Suprapubic skin (tissue), 4 donors: ENCODE measurements around the gene ARHGAP44. TPM values are rescaled to one million over a fixed set of nuclear protein-coding genes. Genes with fewer than 3 reads are reported as not detected.

Experiments
- DNase-seq, 2 donors: peaks; one replicate each; pipeline ENCODE4 v3.0.0-alpha.2; 2019; ENCODE audit warnings: low spot score in 2 of 2
- H3K27ac ChIP-seq: fragments of 200-600 bp; sonication (generic); one replicate; pipeline ENCODE4 v1.5.1; 2019
- H3K27me3 ChIP-seq: fragments of 200-600 bp; sonication (generic); one replicate; pipeline ENCODE4 v1.5.1; 2019
- H3K36me3 ChIP-seq: fragments of 200-600 bp; sonication (generic); one replicate; pipeline ENCODE4 v1.5.1; 2019
- H3K4me1 ChIP-seq: fragments of 200-600 bp; sonication (generic); one replicate; pipeline ENCODE4 v1.5.1; 2019
- H3K4me3 ChIP-seq: fragments of 200-600 bp; sonication (generic); one replicate; pipeline ENCODE4 v1.5.1; 2019; ENCODE audit warnings: mild to moderate bottlenecking
- H3K9me3 ChIP-seq: fragments of 200-600 bp; sonication (generic); one replicate; pipeline ENCODE4 v1.5.1; 2019
- EP300 ChIP-seq: sonication (generic); formaldehyde crosslinking; IDR thresholded peaks from one replicate; pipeline ENCODE4 v1.6.1; 2017; ENCODE audit warnings: antibody characterized with exemption
- POLR2A ChIP-seq, 2 donors: fragments of 450-650 bp; IDR thresholded peaks; one replicate each; pipeline ENCODE4 v1.6.1; 2017; ENCODE audit warnings: antibody characterized with exemption in 2 of 2, mild to moderate bottlenecking in 2 of 2, moderate library complexity in 2 of 2
- POLR2AphosphoS5 ChIP-seq, 3 donors: sonication (generic); formaldehyde crosslinking; IDR thresholded peaks; one replicate each; pipeline ENCODE4 v1.6.1; 2017; ENCODE audit warnings: antibody characterized with exemption in 3 of 3
- WGBS: methylation state at CpG from one replicate; pipeline ENCODE4 v1.1.5; 2018; 5-methylcytosine and 5-hydroxymethylcytosine counted together
- total RNA-seq, 4 donors: library from RNA; depleted of rRNA; stranded (reverse); fragments of >200 nt; gene quantifications; one replicate each; pipeline ENCODE4 v1.1.0, GENCODE V29; 2016
- TF ChIP-seq, protein P1 (sequence below), 2 donors: fragments of 200-600 bp in 1 of 2; fragments of 450-650 bp in 1 of 2; sonication (generic) in 1 of 2; IDR thresholded peaks; one replicate each; pipeline ENCODE4 v1.5.1; 2016 to 2019; ENCODE audit warnings: antibody characterized with exemption in 2 of 2, mild to moderate bottlenecking in 1 of 2, moderate library complexity in 1 of 2

The ARHGAP44 gene
- total RNA-seq, 4 donors from 2014 or later = 3.5 to 7.1 (median 5.3) TPM

DNA sequence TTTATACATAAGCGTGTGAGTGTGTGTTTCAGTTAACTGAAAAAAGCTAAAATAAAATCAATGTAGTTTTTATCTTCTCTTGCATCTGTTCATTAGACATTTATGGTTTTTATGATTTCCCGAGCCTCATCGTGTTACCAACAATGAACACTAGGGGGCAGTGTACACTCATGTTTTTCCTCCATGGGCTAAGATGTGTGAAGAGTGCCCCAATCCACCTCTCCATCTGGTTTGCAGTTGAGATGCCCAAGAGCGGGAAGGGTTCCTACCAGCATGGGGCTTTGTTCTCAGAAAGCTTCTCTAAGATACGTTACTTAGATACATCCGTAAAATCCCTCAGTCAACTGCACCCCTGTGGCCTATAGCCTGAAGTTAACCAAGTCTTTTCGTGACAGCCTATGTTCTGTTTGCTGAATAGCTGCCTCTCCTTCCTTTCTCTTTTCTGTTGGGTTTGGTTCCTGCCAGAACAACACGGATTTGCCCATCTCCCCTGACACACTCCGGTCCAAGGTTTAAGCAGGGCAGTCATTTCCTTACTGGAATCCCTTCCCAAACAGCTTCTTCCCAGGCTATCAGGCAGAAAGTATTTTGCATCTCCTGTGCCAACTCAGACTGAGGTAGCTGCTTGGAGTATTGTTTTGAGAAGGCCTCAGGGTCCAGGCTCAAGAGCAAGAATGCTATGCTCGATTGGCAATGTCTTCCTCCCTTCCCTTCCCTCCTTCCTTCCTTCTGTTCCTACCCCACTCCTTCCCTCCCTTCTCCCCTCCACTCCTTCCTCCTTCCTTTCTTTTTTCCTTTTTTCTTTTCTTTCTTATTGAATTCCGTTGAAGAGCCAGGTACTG lies 241.4 kb downstream of the ARHGAP44 start:
- no peaks in the 10 kb centered on the region for H3K36me3 ChIP-seq
- no peaks in the 10 kb centered on the region for H3K27me3 ChIP-seq
- 57% methylated on average over 11 of the region's 11 CpGs for WGBS
- TF ChIP-seq, protein P1, sequence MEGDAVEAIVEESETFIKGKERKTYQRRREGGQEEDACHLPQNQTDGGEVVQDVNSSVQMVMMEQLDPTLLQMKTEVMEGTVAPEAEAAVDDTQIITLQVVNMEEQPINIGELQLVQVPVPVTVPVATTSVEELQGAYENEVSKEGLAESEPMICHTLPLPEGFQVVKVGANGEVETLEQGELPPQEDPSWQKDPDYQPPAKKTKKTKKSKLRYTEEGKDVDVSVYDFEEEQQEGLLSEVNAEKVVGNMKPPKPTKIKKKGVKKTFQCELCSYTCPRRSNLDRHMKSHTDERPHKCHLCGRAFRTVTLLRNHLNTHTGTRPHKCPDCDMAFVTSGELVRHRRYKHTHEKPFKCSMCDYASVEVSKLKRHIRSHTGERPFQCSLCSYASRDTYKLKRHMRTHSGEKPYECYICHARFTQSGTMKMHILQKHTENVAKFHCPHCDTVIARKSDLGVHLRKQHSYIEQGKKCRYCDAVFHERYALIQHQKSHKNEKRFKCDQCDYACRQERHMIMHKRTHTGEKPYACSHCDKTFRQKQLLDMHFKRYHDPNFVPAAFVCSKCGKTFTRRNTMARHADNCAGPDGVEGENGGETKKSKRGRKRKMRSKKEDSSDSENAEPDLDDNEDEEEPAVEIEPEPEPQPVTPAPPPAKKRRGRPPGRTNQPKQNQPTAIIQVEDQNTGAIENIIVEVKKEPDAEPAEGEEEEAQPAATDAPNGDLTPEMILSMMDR (IDR thresholded peaks at IDR 0.05) = peak; percentile 35 to 73
- TF ChIP-seq POLR2AphosphoS5 (IDR thresholded peaks at IDR 0.05) = no peak
- H3K4me1 ChIP-seq = peaks cover 10% of the 10 kb centered on the region
- peaks cover 2% of the 10 kb centered on the region for H3K9me3 ChIP-seq
- DNase-seq = no peak
- H3K27ac ChIP-seq = no peak overlapping the region
- H3K4me3 ChIP-seq = no peak overlapping the region

DNA sequence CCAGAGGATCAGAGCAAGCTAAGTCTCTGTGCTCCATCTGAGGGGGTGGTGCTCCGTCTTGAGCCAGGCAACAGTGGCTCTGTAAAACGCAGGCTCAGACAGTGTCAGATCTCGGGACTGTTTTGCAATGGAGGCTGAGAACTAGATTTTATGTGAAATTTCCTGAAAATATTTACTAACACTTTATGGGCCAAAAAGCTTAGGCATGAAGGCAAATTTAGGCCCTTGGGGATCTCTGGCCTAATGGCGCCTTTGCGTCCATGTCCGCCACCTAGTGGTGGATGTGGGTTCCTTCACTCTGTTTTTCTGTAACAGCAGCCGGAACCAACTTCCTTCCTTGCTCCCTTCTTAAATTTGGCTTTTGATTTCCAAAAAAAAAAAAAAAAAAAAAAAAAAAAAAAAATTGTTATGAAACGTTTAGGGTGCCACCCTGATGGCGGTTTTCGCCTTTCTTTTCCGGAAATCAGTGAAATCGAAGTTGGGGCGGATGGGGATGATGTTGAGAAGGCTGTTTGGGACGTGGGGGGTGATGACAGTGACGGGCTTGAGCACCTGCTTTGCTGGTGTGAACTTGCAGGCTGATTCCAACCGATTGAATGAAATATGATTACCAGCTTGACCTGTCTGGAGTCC lies 242.5 kb downstream of the ARHGAP44 start:
- peak in 1 of 2 donors; percentile 72 for DNase-seq
- Histone ChIP-seq H3K36me3 (no peaks in the 10 kb centered on the region), H3K27me3 (no peaks in the 10 kb centered on the region), H3K9me3 (peaks cover 4% of the 10 kb centered on the region), H3K4me1 (peaks cover 10% of the 10 kb centered on the region), H3K27ac (no peak overlapping the region), H3K4me3 (no peak overlapping the region)
- 52% methylated on average over 16 of the region's 16 CpGs for WGBS
- TF ChIP-seq POLR2A (IDR thresholded peaks at IDR 0.05) = no peak
- TF ChIP-seq, protein P1 (IDR thresholded peaks at IDR 0.05) = peak; percentile 20 to 69

DNA sequence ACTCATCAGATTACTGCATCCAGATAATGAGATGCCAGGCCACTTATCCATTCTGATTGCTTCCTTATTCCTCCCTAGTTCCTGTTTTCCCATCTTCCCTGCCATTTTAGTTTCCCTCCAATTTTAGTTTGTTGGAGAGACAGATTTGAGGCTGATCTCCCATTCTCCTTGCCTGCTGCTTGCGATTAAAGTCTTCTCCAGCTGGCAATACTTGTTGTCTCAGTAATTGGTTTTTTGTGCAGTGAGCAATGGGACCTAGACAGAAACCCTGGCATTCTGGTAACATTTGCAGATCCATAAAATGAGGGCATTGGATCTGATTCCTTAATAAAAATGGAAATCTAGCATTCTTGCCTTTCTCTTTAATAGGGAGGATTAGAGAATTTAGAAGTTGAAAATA lies 246.1 kb downstream of the ARHGAP44 start:
- Histone ChIP-seq H3K27ac (no peak overlapping the region), H3K27me3 (no peaks in the 10 kb centered on the region), H3K4me3 (no peak overlapping the region), H3K36me3 (no peaks in the 10 kb centered on the region), H3K4me1 (peaks cover 10% of the 10 kb centered on the region), H3K9me3 (peaks cover 8% of the 10 kb centered on the region)
- TF ChIP-seq, protein P1 (IDR thresholded peaks at IDR 0.05) = no peak
- TF ChIP-seq POLR2A (IDR thresholded peaks at IDR 0.05) (no peak), POLR2AphosphoS5 (IDR thresholded peaks at IDR 0.05) (no peak), EP300 (no peak)
- WGBS = 92% methylated on average over 1 of the region's 1 CpG
- DNase-seq = no peak

DNA sequence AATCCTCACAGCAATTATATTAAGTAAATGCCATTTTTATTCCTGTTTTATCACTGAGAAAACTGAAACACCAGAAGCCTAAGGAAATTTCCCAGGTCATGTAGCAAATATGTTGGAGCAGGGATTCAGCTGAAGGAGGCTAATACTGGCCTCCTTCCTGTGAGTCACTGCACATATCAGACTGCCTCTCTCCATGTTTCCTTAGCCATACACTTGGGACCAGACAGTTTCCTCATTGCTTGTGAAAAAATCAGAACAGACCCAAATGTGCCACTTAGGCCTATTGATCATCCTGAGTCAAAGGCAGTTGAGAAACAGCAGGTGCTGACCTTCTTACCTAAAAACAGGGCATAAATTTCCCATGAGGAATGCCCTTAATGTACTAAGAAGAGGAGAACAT lies 247.5 kb downstream of the ARHGAP44 start:
- no peaks in the 10 kb centered on the region for H3K36me3 ChIP-seq
- peaks cover 3% of the 10 kb centered on the region for H3K4me1 ChIP-seq
- no peak overlapping the region for H3K4me3 ChIP-seq
- no peak for DNase-seq
- peaks cover 8% of the 10 kb centered on the region for H3K9me3 ChIP-seq
- no peak overlapping the region for H3K27ac ChIP-seq
- TF ChIP-seq POLR2AphosphoS5 (IDR thresholded peaks at IDR 0.05) = no peak
- TF ChIP-seq, protein P1 (IDR thresholded peaks at IDR 0.05) = no peak
- H3K27me3 ChIP-seq = no peaks in the 10 kb centered on the region

DNA sequence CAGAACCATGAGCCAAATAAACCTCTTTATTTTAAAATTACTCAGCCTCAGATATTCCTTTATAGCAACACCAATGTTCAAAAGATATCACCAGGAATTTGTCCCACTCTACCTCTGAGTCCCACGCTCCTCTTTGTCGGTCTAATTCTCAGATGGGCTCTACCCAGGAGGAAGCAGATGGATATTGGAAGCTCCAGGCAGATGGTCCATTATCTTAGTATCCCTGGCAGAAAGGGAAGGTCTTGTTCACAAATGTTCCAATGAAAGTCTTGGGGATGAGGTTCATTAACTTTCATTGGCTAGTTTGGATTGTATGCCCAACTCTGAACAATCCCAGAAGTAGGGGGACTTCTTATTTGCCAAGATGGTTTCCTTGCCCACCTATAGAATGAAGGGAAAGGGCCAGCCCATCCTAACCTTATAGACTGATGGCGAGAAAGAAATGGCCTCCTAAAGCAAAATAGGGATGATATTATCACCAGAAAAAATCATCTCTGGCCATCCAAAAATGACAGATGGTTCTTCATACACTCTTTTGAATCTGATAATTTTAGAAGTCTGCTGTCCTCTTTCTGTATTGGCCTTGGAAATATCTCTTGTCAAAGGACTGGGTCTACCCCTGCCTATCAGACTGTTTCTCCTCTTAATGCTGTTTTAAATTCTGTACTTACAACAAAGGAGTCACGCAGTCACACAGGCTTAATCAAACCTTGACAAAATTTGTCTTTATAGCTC lies 249.8 kb downstream of the ARHGAP44 start:
- Histone ChIP-seq H3K4me3 (no peak overlapping the region), H3K4me1 (peaks cover 4% of the 10 kb centered on the region), H3K27ac (no peak overlapping the region), H3K9me3 (peaks cover 8% of the 10 kb centered on the region), H3K27me3 (peaks cover 5% of the 10 kb centered on the region), H3K36me3 (no peaks in the 10 kb centered on the region)
- no peak for DNase-seq
- no peak for TF ChIP-seq POLR2A (IDR thresholded peaks at IDR 0.05)
- TF ChIP-seq EP300 = no peak
- TF ChIP-seq, protein P1 (IDR thresholded peaks at IDR 0.05) = no peak
- no peak for TF ChIP-seq POLR2AphosphoS5 (IDR thresholded peaks at IDR 0.05)
- WGBS = 85% methylated on average over 4 of the region's 4 CpGs
